ENCODE results near the gene CRX. TPM values are rescaled to one million over a fixed set of nuclear protein-coding genes. Genes with fewer than 3 reads are reported as not detected.
A peak's percentile ranks its signal among the peaks of the same experiment; 100 is the strongest.
"Not testable (repeated sequence)": the region's sequence is repeated elsewhere in the genome, so short reads cannot be mapped to it uniquely, and the experiment has no call there.

Gene CRX
- total RNA-seq, 1 experiment from 2014 or later: 0.13 TPM

DNA sequence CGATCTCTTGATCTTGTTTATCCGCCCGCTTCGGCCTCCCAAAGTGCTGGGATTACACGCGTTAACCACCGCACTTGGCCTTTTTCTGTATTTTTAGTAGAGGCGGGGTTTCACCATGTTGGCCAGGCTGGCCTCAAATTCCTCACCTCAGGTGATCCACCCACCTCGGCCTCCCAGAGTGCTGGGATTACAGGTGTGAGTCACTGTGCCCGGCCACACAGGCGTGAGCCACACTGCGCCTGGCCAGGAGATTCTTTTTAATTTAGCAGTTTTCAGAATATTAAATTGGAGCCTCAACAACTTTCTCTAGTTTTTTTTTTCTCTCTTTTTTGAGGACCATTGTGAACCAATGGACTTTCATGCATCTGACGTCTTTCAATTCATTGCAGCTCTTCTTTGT, 31.9 kb upstream of the CRX start:
- H3K14ac ChIP-seq (ENCODE audit: insufficient read depth, low read length); H2BK5ac ChIP-seq (ENCODE audit: insufficient read length, low read length); H4K91ac ChIP-seq (ENCODE audit: insufficient read length, low read depth, low read length); H3K27ac ChIP-seq (ENCODE audit: insufficient read length, low read depth, low read length); H3K79me1 ChIP-seq (ENCODE audit: insufficient read depth, low read depth, low read length, poor library complexity, severe bottlenecking); H3K4ac ChIP-seq (ENCODE audit: low read depth, low read length); H4K8ac ChIP-seq (replicated peaks; ENCODE audit: insufficient read length, low read depth, low read length); H2AFZ ChIP-seq (ENCODE audit: low read length); H2BK12ac ChIP-seq (ENCODE audit: insufficient read length, low read depth, low read length); H3K9me3 Mint-ChIP-seq; H3K9ac ChIP-seq (ENCODE audit: extremely low read depth, insufficient read length, low read length); H4K20me1 ChIP-seq (ENCODE audit: control insufficient read depth, insufficient read depth, insufficient read length); H3K27me3 ChIP-seq (ENCODE audit: insufficient read depth, low read length); H3K23ac ChIP-seq (ENCODE audit: insufficient read length, low read depth, low read length); H3K56ac ChIP-seq (ENCODE audit: insufficient read length, low read depth, low read length); H3K79me2 ChIP-seq (ENCODE audit: insufficient read depth, low read length); H3K27me3 Mint-ChIP-seq (ENCODE audit: low read depth); H3K9me3 ChIP-seq (ENCODE audit: control insufficient read depth, low read depth, low read length); H3T11ph ChIP-seq (ENCODE audit: low read length); H3K4me1 ChIP-seq (ENCODE audit: insufficient read depth, low read length); DNase-seq; H2AK5ac ChIP-seq (ENCODE audit: insufficient read length, low read length); H2BK15ac ChIP-seq (ENCODE audit: low read depth, low read length); H2BK20ac ChIP-seq (ENCODE audit: low read depth, low read length, poor library complexity, severe bottlenecking); H3K18ac ChIP-seq (ENCODE audit: insufficient read length, low read depth, low read length); H3K23me2 ChIP-seq (ENCODE audit: insufficient read length, low read depth, low read length, poor library complexity, severe bottlenecking); H4K5ac ChIP-seq (ENCODE audit: insufficient read length, low read depth, low read length): not testable (repeated sequence)
- H3K4me1 Mint-ChIP-seq: peaks cover 14 to 22% of the 10 kb centered on the region in 2 experiments
- H2BK120ac ChIP-seq (ENCODE audit: low read depth, low read length, poor library complexity, severe bottlenecking): peak overlapping the region; percentile 94
- H3K4me3 Mint-ChIP-seq: peak overlapping the region in 1 of 2 experiments; percentile 40; a peak in 2 of 5 replicates
- peaks cover 9 to 20% (median 19%) of the 10 kb centered on the region in 3 experiments; a peak in 6 of 7 replicates for H3K36me3 Mint-ChIP-seq (ENCODE audit: insufficient read depth in 1 of 3, low read depth in 3 of 3)
- no CpG with 5 or more reads among the region's 13 CpGs for WGBS (ENCODE audit: extremely low coverage, insufficient read length, low lambda C conversion rate)
- peak overlapping the region; percentile 13 for H3K4me2 ChIP-seq (ENCODE audit: insufficient read depth, insufficient read length, low read length)
- peak overlapping the region; percentile 77 to 92 (median 90); a peak in 6 of 7 replicates for H3K27ac Mint-ChIP-seq
